Articular chondrocyte of knee joint (primary cell): Measurements from ENCODE around the gene PRB2. TPM values are rescaled to one million over a fixed set of nuclear protein-coding genes. Genes with fewer than 3 reads are reported as not detected.

Source experiments
- total RNA-seq: library from RNA; depleted of rRNA; stranded (reverse); fragments of >200 nt; gene quantifications from 2 replicates; pipeline ENCODE4 v1.2.3, GENCODE V29; 2012

The PRB2 gene
- total RNA-seq, result not detected in 2 replicates

GRCh38 chr12:11395467-11395866 is at the start of gene PRB2:
Gene PRB2, minus strand, starts transcription at chr12:11395567. Its CDS starts 38 bp downstream, at chr12:11395529.

Other genes with a start within 250 kb of the PRB2 start
- gene SMIM10L1, start 224.4 kb downstream of the PRB2 start, total RNA-seq, result 9.1 and 9.7 TPM in 2 replicates
- gene TAS2R42, start 208.6 kb downstream of the PRB2 start, total RNA-seq, result not detected in 2 replicates
- not detected in 2 replicates for gene PRB3, start 125.9 kb downstream of the PRB2 start, total RNA-seq
- not detected in 2 replicates for gene PRB4, start 85.1 kb downstream of the PRB2 start, total RNA-seq